Esophagus squamous epithelium (tissue), 5 donors: ENCODE measurements around the gene DLGAP1. TPM values are rescaled to one million over a fixed set of nuclear protein-coding genes. Genes with fewer than 3 reads are reported as not detected.

Experiments used
- DNase-seq: peaks from one replicate; lab custom pipeline; 2025; lab: John Stamatoyannopoulos, UW
- H3K27ac ChIP-seq, 4 donors: fragments of 200-600 bp; sonication (generic); one replicate each; pipeline ENCODE4 v1.5.1; 2016 to 2019; ENCODE audit warnings: mild to moderate bottlenecking in 1 of 4
- H3K27me3 ChIP-seq, 4 donors: fragments of 200-600 bp; sonication (generic); 1 replicate in 3 of 4; 2 replicates in 1 of 4; pipeline versions ENCODE4 v1.5.1 to v1.6.0; 2017 to 2021; ENCODE audit warnings: antibody characterized with exemption in 1 of 4
- H3K36me3 ChIP-seq, 3 donors: fragments of 200-600 bp; sonication (generic); one replicate each; pipeline ENCODE4 v1.5.1; 2016 to 2019
- H3K4me1 ChIP-seq, 3 donors: fragments of 200-600 bp; sonication (generic); one replicate each; pipeline ENCODE4 v1.5.1; 2017 to 2019
- H3K4me3 ChIP-seq, 4 donors: fragments of 200-600 bp; sonication (generic); 1 replicate in 3 of 4; 2 replicates in 1 of 4; pipeline ENCODE4 v1.5.1; 2016 to 2019; ENCODE audit warnings: mild to moderate bottlenecking in 2 of 4, moderate library complexity in 1 of 4
- H3K9me3 ChIP-seq, 3 donors: fragments of 200-600 bp; sonication (generic); one replicate each; pipeline ENCODE4 v1.5.1; 2016 to 2019
- POLR2A ChIP-seq, 4 donors: fragments of 450-650 bp; IDR thresholded peaks; one replicate each; pipeline ENCODE4 v1.6.1; 2017; ENCODE audit warnings: antibody characterized with exemption in 4 of 4, mild to moderate bottlenecking in 4 of 4, moderate library complexity in 3 of 4
- WGBS, 2 donors: methylation state at CpG; one replicate each; pipeline ENCODE4 v1.1.5; 2018; 5-methylcytosine and 5-hydroxymethylcytosine counted together
- intact Hi-C: fragments of 100-400 bp; cut with DNase I; formaldehyde crosslinking; loops from one replicate; pipeline ENCODE4 v1.15.0; 2022
- total RNA-seq, 4 donors: library from RNA; depleted of rRNA; stranded (reverse); fragments of >200 nt; gene quantifications; one replicate each; pipeline ENCODE4 v1.1.0, GENCODE V29; 2016
- TF ChIP-seq, protein P1 (sequence below), 6 experiments: fragments of 450-650 bp in 4 of 6; fragments of 200-600 bp in 2 of 6; sonication (generic) in 2 of 6; IDR thresholded peaks; one replicate each; pipeline ENCODE4 v1.5.1; 2016 to 2019; ENCODE audit warnings: antibody characterized with exemption in 6 of 6, mild to moderate bottlenecking in 4 of 6, moderate library complexity in 4 of 6
- donor health status: DM: yes; HTN: yes; CAD: no.

DLGAP1 gene
- total RNA-seq, 4 donors from 2014 or later: 0.09 to 1.5 (median 0.52) TPM

DNA sequence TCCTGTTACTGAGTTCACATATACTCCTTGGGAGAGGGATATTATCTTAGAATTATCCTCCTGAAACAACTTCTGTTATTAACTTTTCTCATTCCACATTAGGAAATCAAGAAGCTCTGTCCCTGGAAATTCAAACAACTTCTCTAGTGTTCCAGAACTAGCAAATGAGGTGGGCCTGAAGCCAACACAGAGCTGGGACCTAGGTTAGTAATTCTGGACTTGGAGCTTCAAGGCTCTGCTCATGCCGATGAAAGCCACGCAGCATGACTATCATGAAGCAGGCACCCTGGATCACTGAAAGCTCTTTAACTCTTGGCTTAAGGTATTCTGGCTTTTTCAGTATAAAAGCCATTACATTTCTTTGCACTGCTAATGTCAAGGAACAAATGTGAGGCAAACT is 762.4 kb downstream of the DLGAP1 start:
- Histone ChIP-seq H3K27ac (no peak overlapping the region), H3K9me3 (no peaks in the 10 kb centered on the region), H3K36me3 (no peaks in the 10 kb centered on the region), H3K4me1 (no peaks in the 10 kb centered on the region), H3K4me3 (no peak overlapping the region), H3K27me3 (no peaks in the 10 kb centered on the region)
- intact Hi-C loops: no loop called here
- 74 to 94% methylated on average over 2 of the region's 2 CpGs for WGBS, 2 donors
- no peak for DNase-seq
- TF ChIP-seq POLR2A (IDR thresholded peaks at IDR 0.05): no peak
- TF ChIP-seq, protein P1, sequence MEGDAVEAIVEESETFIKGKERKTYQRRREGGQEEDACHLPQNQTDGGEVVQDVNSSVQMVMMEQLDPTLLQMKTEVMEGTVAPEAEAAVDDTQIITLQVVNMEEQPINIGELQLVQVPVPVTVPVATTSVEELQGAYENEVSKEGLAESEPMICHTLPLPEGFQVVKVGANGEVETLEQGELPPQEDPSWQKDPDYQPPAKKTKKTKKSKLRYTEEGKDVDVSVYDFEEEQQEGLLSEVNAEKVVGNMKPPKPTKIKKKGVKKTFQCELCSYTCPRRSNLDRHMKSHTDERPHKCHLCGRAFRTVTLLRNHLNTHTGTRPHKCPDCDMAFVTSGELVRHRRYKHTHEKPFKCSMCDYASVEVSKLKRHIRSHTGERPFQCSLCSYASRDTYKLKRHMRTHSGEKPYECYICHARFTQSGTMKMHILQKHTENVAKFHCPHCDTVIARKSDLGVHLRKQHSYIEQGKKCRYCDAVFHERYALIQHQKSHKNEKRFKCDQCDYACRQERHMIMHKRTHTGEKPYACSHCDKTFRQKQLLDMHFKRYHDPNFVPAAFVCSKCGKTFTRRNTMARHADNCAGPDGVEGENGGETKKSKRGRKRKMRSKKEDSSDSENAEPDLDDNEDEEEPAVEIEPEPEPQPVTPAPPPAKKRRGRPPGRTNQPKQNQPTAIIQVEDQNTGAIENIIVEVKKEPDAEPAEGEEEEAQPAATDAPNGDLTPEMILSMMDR (IDR thresholded peaks at IDR 0.05): no peak

DNA sequence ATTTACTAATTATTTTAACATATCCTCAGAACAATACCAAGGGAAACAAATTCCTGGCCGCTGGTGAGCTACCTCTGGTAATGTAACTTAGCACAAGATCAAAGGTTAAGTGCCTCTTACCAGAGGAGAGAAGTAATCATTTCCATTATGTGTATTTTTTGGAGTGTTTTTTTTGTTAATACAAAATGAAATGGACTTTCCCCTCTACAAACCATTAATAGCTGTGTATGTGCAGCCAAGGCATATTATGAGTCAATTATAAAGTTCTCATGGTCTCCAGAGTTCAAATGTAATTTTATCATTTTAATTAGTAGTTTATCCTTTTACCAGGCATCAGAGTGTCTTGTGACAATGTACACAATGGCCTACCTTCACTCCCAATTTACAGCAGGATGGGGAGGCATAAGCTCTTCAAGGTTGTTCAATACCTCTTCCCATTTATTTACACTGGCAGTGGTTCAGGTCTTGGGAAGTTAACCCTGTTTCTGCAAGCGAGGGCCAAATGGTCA is 762.9 kb downstream of the DLGAP1 start:
- WGBS, 2 donors: 72 to 76% methylated on average over 2 of the region's 2 CpGs
- no peak for TF ChIP-seq POLR2A (IDR thresholded peaks at IDR 0.05)
- TF ChIP-seq, protein P1 (IDR thresholded peaks at IDR 0.05): no peak
- intact Hi-C loops: no loop called here
- Histone ChIP-seq H3K36me3 (no peaks in the 10 kb centered on the region), H3K27me3 (no peaks in the 10 kb centered on the region), H3K4me1 (no peaks in the 10 kb centered on the region), H3K27ac (no peak overlapping the region), H3K9me3 (no peaks in the 10 kb centered on the region), H3K4me3 (no peak overlapping the region)
- no peak for DNase-seq

- WGBS, 2 donors: 82 to 91% methylated on average over 3 of the region's 3 CpGs
- TF ChIP-seq, protein P1 (IDR thresholded peaks at IDR 0.05): no peak
- no peak for TF ChIP-seq POLR2A (IDR thresholded peaks at IDR 0.05)
- Histone ChIP-seq H3K36me3 (no peaks in the 10 kb centered on the region), H3K27ac (no peak overlapping the region), H3K4me1 (no peaks in the 10 kb centered on the region), H3K27me3 (no peaks in the 10 kb centered on the region), H3K9me3 (no peaks in the 10 kb centered on the region), H3K4me3 (no peak overlapping the region)
- DNase-seq: no peak
- intact Hi-C loops: no loop called here
Observed at GRCh38 chr18:3691705-3692104, 763.4 kb downstream of the DLGAP1 start.

DNA sequence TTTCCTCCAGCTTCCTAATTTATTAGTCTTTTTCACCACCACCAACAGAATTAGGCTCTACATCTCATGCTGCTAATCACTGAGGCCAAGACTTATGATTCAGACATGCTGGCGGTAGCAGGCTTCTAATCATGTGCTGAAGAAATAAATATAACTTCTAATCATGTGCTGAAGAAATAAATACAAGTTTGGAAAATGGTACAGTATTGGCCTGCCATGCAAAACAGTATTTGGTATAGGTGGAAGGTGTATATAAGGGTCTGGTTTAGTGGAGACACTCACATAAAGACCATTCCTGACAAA is 764.4 kb downstream of the DLGAP1 start:
- no peak for DNase-seq
- H3K4me3 ChIP-seq: no peak overlapping the region
- H3K27ac ChIP-seq: no peak overlapping the region
- WGBS, 2 donors: 53 to 71% methylated on average over 1 of the region's 1 CpG
- intact Hi-C loops: no loop called here
- no peaks in the 10 kb centered on the region for H3K36me3 ChIP-seq
- H3K9me3 ChIP-seq: no peaks in the 10 kb centered on the region
- no peaks in the 10 kb centered on the region for H3K27me3 ChIP-seq
- no peaks in the 10 kb centered on the region for H3K4me1 ChIP-seq
- no peak for TF ChIP-seq POLR2A (IDR thresholded peaks at IDR 0.05)
- TF ChIP-seq, protein P1 (IDR thresholded peaks at IDR 0.05): no peak

- 73 to 76% methylated on average over 6 to 9 of the region's 9 CpGs for WGBS, 2 donors
- no peaks in the 10 kb centered on the region for H3K9me3 ChIP-seq
- no peaks in the 10 kb centered on the region for H3K36me3 ChIP-seq
- no peak for DNase-seq
- no peak for TF ChIP-seq POLR2A (IDR thresholded peaks at IDR 0.05)
- TF ChIP-seq, protein P1 (IDR thresholded peaks at IDR 0.05): no peak
- H3K4me1 ChIP-seq: no peaks in the 10 kb centered on the region
- H3K4me3 ChIP-seq: no peak overlapping the region
- intact Hi-C loops: no loop called here
- H3K27me3 ChIP-seq: no peaks in the 10 kb centered on the region
- H3K27ac ChIP-seq: no peak overlapping the region
Observed at GRCh38 chr18:3689986-3690763, 764.9 kb downstream of the DLGAP1 start.
